WERI-Rb-1 (cell line): ENCODE measurements around the gene GRK4.

ENCODE experiments used
- DNase-seq: peaks from one replicate; pipeline ENCODE4 v3.0.0-alpha.2; 2020
- H3K27ac ChIP-seq: fragments of 250-450 bp; sonication (Bioruptor Pico); 2 replicates; pipeline ENCODE4 v1.5.1; 2020; ENCODE audit warnings: mild to moderate bottlenecking, moderate library complexity
- H3K27me3 ChIP-seq: fragments of 250-450 bp; sonication (Bioruptor Pico); 2 replicates; pipeline ENCODE4 v1.5.1; 2021; ENCODE audit warnings: mild to moderate bottlenecking, low read depth, moderate library complexity; ENCODE audit not compliant: insufficient read depth, severe bottlenecking
- H3K36me3 ChIP-seq: fragments of 250-450 bp; sonication (Bioruptor Pico); 2 replicates; pipeline ENCODE4 v1.5.1; 2020; ENCODE audit warnings: mild to moderate bottlenecking, moderate library complexity
- H3K4me3 ChIP-seq: 2 replicates; pipeline ENCODE4 v1.5.1; 2011; ENCODE audit warnings: low read depth, mild to moderate bottlenecking, control low read depth, low read length
- H3K9me3 ChIP-seq: fragments of 250-450 bp; sonication (Bioruptor Pico); 2 replicates; pipeline ENCODE4 v1.5.1; 2021; ENCODE audit warnings: mild to moderate bottlenecking, moderate library complexity; ENCODE audit not compliant: severe bottlenecking
- TF ChIP-seq, protein P1 (sequence below): IDR thresholded peaks from 2 replicates; pipeline ENCODE4 v1.5.1; 2011; ENCODE audit warnings: low read depth, mild to moderate bottlenecking, control low read depth, inconsistent platforms, low read length

Gene GRK4

DNA sequence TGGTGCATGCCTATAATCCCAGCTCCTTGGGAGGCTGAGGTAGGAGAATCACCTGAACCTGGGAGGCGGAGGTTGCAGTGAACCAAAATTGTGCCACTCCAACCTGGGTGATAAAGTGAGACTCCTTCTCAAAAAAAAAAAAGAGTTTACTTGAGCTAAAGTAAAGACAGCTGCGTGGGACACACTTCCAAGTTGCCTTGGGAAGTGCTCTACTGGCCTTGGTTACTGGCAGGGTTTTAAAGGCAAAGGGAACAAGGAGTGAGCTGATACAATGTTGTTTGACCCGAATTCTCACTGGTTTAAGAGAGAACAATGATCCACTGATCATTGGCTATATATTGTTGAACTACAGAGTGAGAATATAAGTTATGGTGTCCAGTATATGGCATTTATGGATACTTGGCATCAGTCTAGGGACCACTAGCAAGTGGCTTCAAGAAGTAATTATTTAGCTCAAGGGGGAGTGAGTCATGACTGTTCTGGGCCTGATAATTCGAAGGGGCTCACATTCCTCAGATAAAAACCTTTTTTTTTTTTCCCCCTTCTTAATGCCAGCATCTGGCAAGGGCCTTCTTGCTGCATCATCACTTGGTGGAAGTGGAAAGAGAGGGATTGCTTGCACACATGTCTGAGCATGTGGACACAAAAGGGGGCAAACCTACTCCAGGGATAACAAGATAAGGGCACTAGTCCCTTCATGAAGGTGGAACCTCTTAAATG is 32.3 kb downstream of the GRK4 start:
- TF ChIP-seq, protein P1, sequence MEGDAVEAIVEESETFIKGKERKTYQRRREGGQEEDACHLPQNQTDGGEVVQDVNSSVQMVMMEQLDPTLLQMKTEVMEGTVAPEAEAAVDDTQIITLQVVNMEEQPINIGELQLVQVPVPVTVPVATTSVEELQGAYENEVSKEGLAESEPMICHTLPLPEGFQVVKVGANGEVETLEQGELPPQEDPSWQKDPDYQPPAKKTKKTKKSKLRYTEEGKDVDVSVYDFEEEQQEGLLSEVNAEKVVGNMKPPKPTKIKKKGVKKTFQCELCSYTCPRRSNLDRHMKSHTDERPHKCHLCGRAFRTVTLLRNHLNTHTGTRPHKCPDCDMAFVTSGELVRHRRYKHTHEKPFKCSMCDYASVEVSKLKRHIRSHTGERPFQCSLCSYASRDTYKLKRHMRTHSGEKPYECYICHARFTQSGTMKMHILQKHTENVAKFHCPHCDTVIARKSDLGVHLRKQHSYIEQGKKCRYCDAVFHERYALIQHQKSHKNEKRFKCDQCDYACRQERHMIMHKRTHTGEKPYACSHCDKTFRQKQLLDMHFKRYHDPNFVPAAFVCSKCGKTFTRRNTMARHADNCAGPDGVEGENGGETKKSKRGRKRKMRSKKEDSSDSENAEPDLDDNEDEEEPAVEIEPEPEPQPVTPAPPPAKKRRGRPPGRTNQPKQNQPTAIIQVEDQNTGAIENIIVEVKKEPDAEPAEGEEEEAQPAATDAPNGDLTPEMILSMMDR = no peak

GRCh38 chr4:2996415-2996814 is 33.0 kb downstream of the GRK4 start:
- H3K9me3 ChIP-seq = no peaks in the 10 kb centered on the region
- no peaks in the 10 kb centered on the region for H3K27me3 ChIP-seq
- no peak overlapping the region for H3K27ac ChIP-seq
- H3K36me3 ChIP-seq = no peaks in the 10 kb centered on the region
- TF ChIP-seq, protein P1 = no peak
- no peak overlapping the region for H3K4me3 ChIP-seq
- no peak for DNase-seq

More for the DNA sequence above, 32.3 kb downstream of the GRK4 start:
- Histone ChIP-seq H3K27ac (no peak overlapping the region), H3K27me3 (no peaks in the 10 kb centered on the region), H3K36me3 (no peaks in the 10 kb centered on the region), H3K9me3 (no peaks in the 10 kb centered on the region), H3K4me3 (no peak overlapping the region)
- no peak for DNase-seq

- Histone ChIP-seq H3K36me3 (no peaks in the 10 kb centered on the region), H3K4me3 (no peak overlapping the region), H3K9me3 (no peaks in the 10 kb centered on the region), H3K27me3 (no peaks in the 10 kb centered on the region), H3K27ac (no peak overlapping the region)
- TF ChIP-seq, protein P1 = no peak
- DNase-seq = no peak
These were observed 44.4 kb downstream of the GRK4 start for GRCh38 chr4:3007724-3008123.

DNA sequence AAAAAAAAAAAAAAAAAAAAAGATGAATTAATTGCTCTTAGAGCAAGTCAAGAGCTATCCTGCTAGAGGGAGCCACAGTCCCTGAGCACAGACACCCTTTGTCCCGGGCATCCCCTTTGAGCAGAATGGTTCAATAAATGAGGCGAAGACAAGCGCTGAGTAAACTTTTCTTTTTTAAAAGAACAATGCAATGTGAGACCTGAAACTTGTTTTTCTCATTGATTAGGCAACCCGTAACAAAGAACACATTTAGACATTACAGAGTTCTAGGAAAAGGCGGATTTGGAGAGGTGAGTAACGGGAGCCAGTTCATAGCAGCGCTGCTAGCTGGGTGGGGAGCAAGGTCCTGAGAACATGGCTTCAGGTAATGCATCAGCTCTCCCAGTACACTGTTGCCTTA is 46.1 kb downstream of the GRK4 start:
- H3K36me3 ChIP-seq = no peaks in the 10 kb centered on the region
- TF ChIP-seq, protein P1 = peak; percentile 27; the same call in 1 of the 2 replicates
- no peaks in the 10 kb centered on the region for H3K9me3 ChIP-seq
- H3K27me3 ChIP-seq = no peaks in the 10 kb centered on the region
- no peak for DNase-seq
- H3K4me3 ChIP-seq = no peak overlapping the region
- no peak overlapping the region for H3K27ac ChIP-seq

DNA sequence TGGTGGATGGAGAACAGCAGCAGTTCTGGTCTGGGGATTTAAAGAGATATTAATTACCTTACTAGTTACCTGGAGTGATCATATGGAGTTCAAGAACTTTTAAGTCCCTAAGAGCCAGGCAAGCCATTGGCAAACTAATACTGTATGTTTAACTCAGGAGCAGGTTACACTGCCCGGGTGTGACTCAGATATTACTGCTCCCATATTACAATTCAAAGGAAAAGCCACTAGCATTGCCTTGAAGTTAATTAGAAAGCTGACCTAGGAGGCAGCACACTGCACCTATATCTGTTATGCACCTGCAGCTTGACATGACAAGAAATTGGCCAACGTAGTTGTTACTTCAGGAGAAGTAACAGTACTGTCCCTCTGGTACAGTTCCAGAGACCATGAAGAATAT is 47.2 kb downstream of the GRK4 start:
- TF ChIP-seq, protein P1 = no peak
- DNase-seq = no peak
- Histone ChIP-seq H3K4me3 (no peak overlapping the region), H3K9me3 (no peaks in the 10 kb centered on the region), H3K27ac (no peak overlapping the region), H3K36me3 (no peaks in the 10 kb centered on the region), H3K27me3 (no peaks in the 10 kb centered on the region)

DNA sequence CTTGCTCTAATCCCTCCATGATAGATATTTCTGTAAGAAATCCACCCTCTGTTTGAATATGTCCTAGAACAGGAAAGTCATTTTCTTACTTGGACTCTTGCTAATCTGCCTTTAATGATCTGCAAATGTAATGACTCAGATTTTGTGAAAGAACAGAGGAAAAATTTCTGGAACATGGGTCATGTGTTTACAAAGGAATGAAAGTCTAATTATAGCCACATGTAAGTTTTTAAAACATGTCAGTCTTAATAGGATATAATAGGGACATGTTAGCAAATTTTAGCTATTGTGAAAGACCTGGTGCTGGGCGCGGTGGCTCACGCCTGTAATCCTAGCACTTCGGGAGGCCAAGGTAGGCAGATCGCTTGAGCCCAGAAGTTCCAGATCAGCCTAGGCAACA is 47.6 kb downstream of the GRK4 start:
- TF ChIP-seq, protein P1 = no peak
- H3K27ac ChIP-seq = no peak overlapping the region
- DNase-seq = no peak

More for the DNA sequence above, 47.6 kb downstream of the GRK4 start:
- Histone ChIP-seq H3K36me3 (no peaks in the 10 kb centered on the region), H3K9me3 (no peaks in the 10 kb centered on the region), H3K27me3 (no peaks in the 10 kb centered on the region), H3K4me3 (no peak overlapping the region)
